OCI-LY7 (cell line): ENCODE measurements around the gene THAP2.

Source experiments
- CTCF ChIP-seq: fragments of 200-600 bp; sonication (generic); conservative IDR thresholded peaks from 2 replicates; pipeline ENCODE4 v1.5.1; 2014; ENCODE audit warnings: mild to moderate bottlenecking, antibody characterized with exemption, low read length, moderate library complexity, mixed read lengths
- EZH2phosphoT487 ChIP-seq: fragments of 200-600 bp; sonication (generic); IDR thresholded peaks from 2 replicates; pipeline ENCODE4 v1.6.1; 2018; ENCODE audit warnings: low read depth, borderline replicate concordance, mild to moderate bottlenecking, mixed run types, antibody characterized with exemption, low read length, moderate library complexity, mixed read lengths

DNA sequence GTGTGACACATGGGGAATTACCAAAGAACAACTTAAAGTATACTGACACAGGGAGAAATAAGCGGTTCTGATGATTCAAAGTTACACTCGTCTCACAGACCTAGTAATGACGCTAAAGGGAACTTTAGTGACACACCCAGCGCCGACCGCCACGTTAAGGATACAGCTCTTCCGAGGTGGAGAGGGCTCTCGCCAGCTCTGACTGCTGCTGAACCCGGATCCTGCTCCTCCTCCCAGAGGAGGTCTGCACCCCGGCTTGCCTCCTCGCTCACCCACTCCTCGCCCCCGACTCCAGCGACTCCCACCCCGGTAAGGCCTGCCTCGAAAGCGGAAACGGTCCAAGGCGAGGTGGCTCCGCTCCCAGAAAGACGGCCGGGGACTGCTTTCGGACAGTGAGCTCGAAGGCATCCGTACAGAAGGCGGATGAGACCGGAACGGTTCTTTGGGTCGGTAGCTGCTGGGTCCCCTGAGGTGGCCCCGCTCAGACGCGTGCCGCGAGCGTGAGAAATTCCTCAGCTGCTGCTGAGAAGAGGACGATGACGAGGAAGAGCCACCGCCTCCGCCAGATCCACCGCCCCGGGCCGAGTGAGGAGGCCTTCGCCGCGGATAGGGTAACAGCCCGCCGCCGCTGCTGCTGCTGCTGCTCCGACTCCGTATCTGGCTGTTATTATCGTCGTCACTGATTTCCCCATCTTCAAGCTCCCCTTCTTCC lies 1.1 kb upstream of the THAP2 start:
- TF ChIP-seq CTCF: no peak
- TF ChIP-seq EZH2phosphoT487: no peak
